Measurements from ENCODE around the gene TENM3. TPM values are rescaled to one million over a fixed set of nuclear protein-coding genes. Genes with fewer than 3 reads are reported as not detected.
A peak's percentile ranks its signal among the peaks of the same experiment; 100 is the strongest.

TENM3 gene
- total RNA-seq, 1 donor from 2014 or later: 106 TPM

- H3K27ac Mint-ChIP-seq: no peak overlapping the region
- peaks cover under 1% of the 10 kb centered on the region for H3K9me3 Mint-ChIP-seq
- no peak for DNase-seq (ENCODE audit: low spot score in 2 of 2, unreplicated experiment in 2 of 2)
- peaks cover 43% of the 10 kb centered on the region for H3K36me3 Mint-ChIP-seq
- H3K4me1 Mint-ChIP-seq: peaks cover 11% of the 10 kb centered on the region
- TF ChIP-seq CTCF (IDR thresholded peaks at IDR 0.05; ENCODE audit: unreplicated experiment): no peak
- H3K4me3 Mint-ChIP-seq: no peak overlapping the region
- H3K27me3 Mint-ChIP-seq (ENCODE audit: low read depth): no peaks in the 10 kb centered on the region
Observed at GRCh38 chr4:182800216-182800515, 557.0 kb downstream of the TENM3 start.

- peaks cover 36% of the 10 kb centered on the region for H3K36me3 Mint-ChIP-seq
- no peak for DNase-seq (ENCODE audit: low spot score in 2 of 2, unreplicated experiment in 2 of 2)
- H3K27me3 Mint-ChIP-seq (ENCODE audit: low read depth): peaks cover 5% of the 10 kb centered on the region
- H3K9me3 Mint-ChIP-seq: no peaks in the 10 kb centered on the region
- H3K4me1 Mint-ChIP-seq: peaks cover 13% of the 10 kb centered on the region
- H3K4me3 Mint-ChIP-seq: no peak overlapping the region
- no peak for TF ChIP-seq CTCF (IDR thresholded peaks at IDR 0.05; ENCODE audit: unreplicated experiment)
- no peak overlapping the region for H3K27ac Mint-ChIP-seq
Observed at GRCh38 chr4:182801636-182802035, 558.4 kb downstream of the TENM3 start.

GRCh38 chr4:182802621-182803020 is 559.4 kb downstream of the TENM3 start:
- no peak for TF ChIP-seq CTCF (IDR thresholded peaks at IDR 0.05; ENCODE audit: unreplicated experiment)
- Mint-ChIP-seq H3K4me1 (peaks cover 15% of the 10 kb centered on the region), H3K9me3 (no peaks in the 10 kb centered on the region), H3K27ac (no peak overlapping the region), H3K27me3 (ENCODE audit: low read depth) (peaks cover 5% of the 10 kb centered on the region), H3K36me3 (peaks cover 30% of the 10 kb centered on the region), H3K4me3 (no peak overlapping the region)
- DNase-seq (ENCODE audit: low spot score in 2 of 2, unreplicated experiment in 2 of 2): no peak

GRCh38 chr4:182803235-182803634 is 560.0 kb downstream of the TENM3 start:
- peaks cover 27% of the 10 kb centered on the region for H3K36me3 Mint-ChIP-seq
- no peak overlapping the region for H3K27ac Mint-ChIP-seq

GRCh38 chr4:182804131-182804530 is 560.9 kb downstream of the TENM3 start:
- DNase-seq (ENCODE audit: low spot score in 2 of 2, unreplicated experiment in 2 of 2): no peak
- Mint-ChIP-seq H3K9me3 (no peaks in the 10 kb centered on the region), H3K4me1 (peaks cover 15% of the 10 kb centered on the region), H3K27me3 (ENCODE audit: low read depth) (peaks cover 7% of the 10 kb centered on the region), H3K27ac (no peak overlapping the region), H3K4me3 (no peak overlapping the region), H3K36me3 (peaks cover 18% of the 10 kb centered on the region)
- no peak for TF ChIP-seq CTCF (IDR thresholded peaks at IDR 0.05; ENCODE audit: unreplicated experiment)

More at GRCh38 chr4:182803235-182803634, 560.0 kb downstream of the TENM3 start:
- Mint-ChIP-seq H3K27me3 (ENCODE audit: low read depth) (peaks cover 5% of the 10 kb centered on the region), H3K4me3 (no peak overlapping the region), H3K9me3 (no peaks in the 10 kb centered on the region), H3K4me1 (peaks cover 15% of the 10 kb centered on the region)
- DNase-seq (ENCODE audit: low spot score in 2 of 2, unreplicated experiment in 2 of 2): no peak
- TF ChIP-seq CTCF (IDR thresholded peaks at IDR 0.05; ENCODE audit: unreplicated experiment): no peak

GRCh38 chr4:182805321-182805720 is 562.1 kb downstream of the TENM3 start:
- Mint-ChIP-seq H3K4me3 (peak overlapping the region; percentile 86), H3K27me3 (ENCODE audit: low read depth) (peaks cover 7% of the 10 kb centered on the region), H3K36me3 (peaks cover 13% of the 10 kb centered on the region), H3K4me1 (peaks cover 15% of the 10 kb centered on the region), H3K27ac (no peak overlapping the region), H3K9me3 (no peaks in the 10 kb centered on the region)
- no peak for TF ChIP-seq CTCF (IDR thresholded peaks at IDR 0.05; ENCODE audit: unreplicated experiment)
- DNase-seq (ENCODE audit: low spot score in 2 of 2, unreplicated experiment in 2 of 2): no peak

Measured in mesothelial cell of epicardium (in vitro differentiated cells).